CD4-positive, alpha-beta T cell (primary cell): ENCODE measurements around the gene DUOX2. TPM values are rescaled to one million over a fixed set of nuclear protein-coding genes. Genes with fewer than 3 reads are reported as not detected.
"Not testable (repeated sequence)": the region's sequence is repeated elsewhere in the genome, so short reads cannot be mapped to it uniquely, and the experiment has no call there.

Experiments
- ATAC-seq: fragments of 200-7000 bp; cut with Tn5 transposase; one replicate; pipeline ENCODE4 v1.10.0; 2022; ENCODE audit warnings: mild to moderate bottlenecking; ENCODE audit not compliant: poor library complexity
- CTCF ChIA-PET: fragments of 350-600 bp; sonication (Branson Sonifier 250); formaldehyde crosslinking; loops from one replicate; lab custom pipeline; 2021; ENCODE audit warnings: antibody characterized with exemption, inconsistent platforms; lab: Charles Lee
- POLR2A ChIA-PET: fragments of 350-600 bp; sonication (Branson Sonifier 250); formaldehyde crosslinking; loops from one replicate; lab custom pipeline; 2021; ENCODE audit warnings: antibody characterized with exemption, inconsistent platforms; lab: Charles Lee
- DNase-seq, 14 experiments: peaks; one replicate each; pipeline ENCODE4 v3.0.0-alpha.2; 2013 to 2020; ENCODE audit warnings: mixed read lengths in 2 of 14
- H3K27ac ChIP-seq, 2 donors: one replicate each; pipeline versions ENCODE4 v1.5.1 to v1.7.0; 2013; ENCODE audit warnings: low read length in 2 of 2, low read depth in 1 of 2, mild to moderate bottlenecking in 1 of 2
- H3K27me3 ChIP-seq, 2 experiments: 1 replicate in 1 of 2; 2 replicates in 1 of 2; pipeline versions ENCODE4 v1.6.1 to v1.7.0; 2013; ENCODE audit warnings: low read length in 2 of 2, control low read depth in 1 of 2, mild to moderate bottlenecking in 1 of 2, moderate library complexity in 1 of 2; ENCODE audit not compliant: insufficient read depth in 2 of 2, control insufficient read depth in 1 of 2
- H3K36me3 ChIP-seq: one replicate; pipeline ENCODE4 v1.6.1; 2013; ENCODE audit warnings: low read length, control low read depth; ENCODE audit not compliant: insufficient read depth
- H3K4me1 ChIP-seq: one replicate; pipeline ENCODE4 v1.6.1; 2013; ENCODE audit warnings: low read length, control low read depth; ENCODE audit not compliant: insufficient read depth
- H3K4me3 ChIP-seq: one replicate; pipeline ENCODE4 v1.5.1; 2013; ENCODE audit warnings: mild to moderate bottlenecking, low read length, moderate library complexity
- H3K9me3 ChIP-seq, 2 experiments: 1 replicate in 1 of 2; 2 replicates in 1 of 2; pipeline versions ENCODE4 v1.6.1 to v1.7.0; 2013; ENCODE audit warnings: low read length in 2 of 2, mild to moderate bottlenecking in 2 of 2, control low read depth in 1 of 2, moderate library complexity in 1 of 2; ENCODE audit not compliant: control insufficient read depth in 1 of 2, insufficient read depth in 1 of 2
- H3K27ac Mint-ChIP-seq: one replicate; pipeline ENCODE4 v1.8.0; 2020; ENCODE audit warnings: mixed read lengths
- H3K27me3 Mint-ChIP-seq: one replicate; pipeline ENCODE4 v1.8.0; 2021; ENCODE audit warnings: mixed read lengths
- H3K36me3 Mint-ChIP-seq: one replicate; pipeline ENCODE4 v1.8.0; 2021; ENCODE audit warnings: low read depth, mixed read lengths
- H3K4me1 Mint-ChIP-seq: one replicate; pipeline ENCODE4 v1.8.0; 2021; ENCODE audit warnings: low read depth, mixed read lengths
- H3K4me3 Mint-ChIP-seq: one replicate; pipeline ENCODE4 v1.8.0; 2020; ENCODE audit warnings: mild to moderate bottlenecking, mixed read lengths
- H3K9me3 Mint-ChIP-seq: one replicate; pipeline ENCODE4 v1.8.0; 2020; ENCODE audit warnings: mixed read lengths
- CTCF ChIP-seq: fragments of 200-600 bp; IDR thresholded peaks from one replicate; pipeline ENCODE4 v1.8.0; 2022; ENCODE audit warnings: antibody characterized with exemption, mild to moderate bottlenecking
- intact Hi-C, 2 experiments: fragments of 100-400 bp; cut with DNase I in 1 of 2; cut with micrococcal nuclease in 1 of 2; formaldehyde crosslinking; loops; one replicate each; pipeline versions ENCODE4 v1.15.1 to v1.9.0; 2023 to 2025; cut with DNase I, micrococcal nuclease
- total RNA-seq, 174 experiments: library from RNA in 2 of 174; stranded (reverse) in 2 of 174; gene quantifications; one replicate each; pipeline ENCODE4 v1.2.3 and lab custom pipeline; 2021 to 2026

DUOX2 gene
- total RNA-seq, 2 experiments from 2014 or later, result 0.05 to 0.08 TPM

GRCh38 chr15:45137703-45138102 is 23.7 kb upstream of the DUOX2 start:
- DNase-seq (no peak), ATAC-seq (no peak)
- Mint-ChIP-seq H3K27ac (no peak overlapping the region), H3K9me3 (no peaks in the 10 kb centered on the region), H3K4me1 (peaks cover 16% of the 10 kb centered on the region), H3K36me3 (no peaks in the 10 kb centered on the region), H3K27me3 (peaks cover 38% of the 10 kb centered on the region), H3K4me3 (no peak overlapping the region)
- H3K9me3 ChIP-seq, result no peaks in the 10 kb centered on the region
- TF ChIP-seq CTCF, result no peak
- H3K4me3 ChIP-seq, result no peak overlapping the region
- POLR2A ChIA-PET, result interaction anchor here (0.7 kb wide), 1 partner anchor 467 kb away, joined by 3 read pairs; no protein-coding TSS in a partner anchor
- H3K27me3 ChIP-seq, result peaks cover 31 to 36% of the 10 kb centered on the region in 2 experiments
- CTCF ChIA-PET, result interaction anchor here (2.0 kb wide), 1 partner anchor 20 kb away, joined by 11 read pairs; no protein-coding TSS in a partner anchor
- H3K27ac ChIP-seq, result no peak overlapping the region
- intact Hi-C loops, result no loop called here
- H3K36me3 ChIP-seq, result no peaks in the 10 kb centered on the region
- peaks cover 18% of the 10 kb centered on the region for H3K4me1 ChIP-seq

- DNase-seq, result peak in 4 of 14 experiments; percentile 9 to 46 (median 39)
- ChIA-PET CTCF (interaction anchor here (2.0 kb wide), 1 partner anchor 18 kb away, joined by 11 read pairs; no protein-coding TSS in a partner anchor), POLR2A (no interaction called here)
- Histone ChIP-seq H3K27ac (no peak overlapping the region), H3K4me1 (peaks cover 18% of the 10 kb centered on the region), H3K4me3 (no peak overlapping the region), H3K36me3 (no peaks in the 10 kb centered on the region), H3K27me3 (peaks cover 32 to 36% of the 10 kb centered on the region in 2 experiments), H3K9me3 (no peaks in the 10 kb centered on the region)
- TF ChIP-seq CTCF, result peak; percentile 33
- Mint-ChIP-seq H3K36me3 (no peaks in the 10 kb centered on the region), H3K27me3 (peaks cover 52% of the 10 kb centered on the region), H3K27ac (no peak overlapping the region), H3K4me1 (peaks cover 16% of the 10 kb centered on the region), H3K9me3 (no peaks in the 10 kb centered on the region), H3K4me3 (peak overlapping the region; percentile 68)
- intact Hi-C loops, result no loop called here
- ATAC-seq, result peak; percentile 43
Observed at GRCh38 chr15:45136378-45136764, 22.4 kb upstream of the DUOX2 start.

- POLR2A ChIA-PET, H3K27ac ChIP-seq, H3K36me3 Mint-ChIP-seq, DNase-seq, H3K4me3 ChIP-seq, H3K27ac Mint-ChIP-seq, H3K9me3 Mint-ChIP-seq, intact Hi-C loops, H3K9me3 ChIP-seq, H3K36me3 ChIP-seq: not testable (repeated sequence)
- H3K4me3 Mint-ChIP-seq, result peak overlapping the region; percentile 48
- H3K4me1 Mint-ChIP-seq, result peaks cover 16% of the 10 kb centered on the region
- peaks cover 57% of the 10 kb centered on the region for H3K27me3 Mint-ChIP-seq
- CTCF ChIA-PET, result interaction anchor here (1.1 to 2.9 kb wide), 2 partner anchors 10 to 18 kb away, joined by 3 to 9 read pairs; no protein-coding TSS in a partner anchor
- Histone ChIP-seq H3K4me1 (peaks cover 18% of the 10 kb centered on the region), H3K27me3 (peaks cover 32 to 36% of the 10 kb centered on the region in 2 experiments)
- ATAC-seq, result peak; percentile 17
Observed at GRCh38 chr15:45135705-45136377, 21.9 kb upstream of the DUOX2 start.
